ENCODE measurements around the gene STRA6. TPM values are rescaled to one million over a fixed set of nuclear protein-coding genes. Genes with fewer than 3 reads are reported as not detected.
"Not testable (repeated sequence)": the region's sequence is repeated elsewhere in the genome, so short reads cannot be mapped to it uniquely, and the experiment has no call there.

The STRA6 gene
- total RNA-seq, 1 experiment from 2014 or later: 0.54 TPM

DNA sequence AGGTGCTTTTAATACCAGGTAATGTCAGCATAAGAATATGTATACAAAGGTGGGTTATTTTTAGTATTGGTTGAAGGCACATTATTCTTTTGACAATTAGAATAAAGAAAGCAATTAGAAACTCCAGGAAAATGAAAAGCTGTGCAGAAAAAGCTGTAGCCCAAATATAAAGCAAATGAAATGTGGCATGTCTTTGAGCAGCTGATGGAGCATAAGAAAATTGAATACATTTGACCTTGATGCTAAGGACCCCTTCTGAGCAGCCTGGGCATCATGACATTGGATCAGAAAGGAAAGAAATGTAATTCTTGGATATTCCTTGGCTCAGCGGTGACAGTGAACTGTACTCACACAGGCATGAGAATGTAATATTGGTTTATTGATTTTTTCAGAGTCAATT is 37.1 kb downstream of the STRA6 start (continued):
- TF ChIP-seq JUND (IDR thresholded peaks at IDR 0.05): no peak
- no peak for TF ChIP-seq EZH2phosphoT487 (IDR thresholded peaks at IDR 0.05; ENCODE audit: borderline replicate concordance)

DNA sequence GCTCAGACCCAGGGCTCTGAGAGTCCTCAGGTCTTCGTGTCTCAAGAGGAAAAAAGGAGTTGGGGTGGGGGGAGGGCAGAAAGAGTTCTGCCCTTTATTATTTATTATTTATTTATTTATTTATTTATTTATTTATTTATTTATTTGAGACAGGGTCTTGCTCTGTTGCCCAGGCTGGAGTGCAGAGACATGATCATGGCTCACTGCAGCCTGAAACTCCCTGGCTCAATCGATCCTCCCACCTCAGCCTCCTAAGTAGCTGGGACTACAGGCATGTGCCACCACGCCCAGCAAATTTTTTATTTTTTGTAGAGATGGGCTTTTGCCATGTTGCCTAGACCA is 40.4 kb downstream of the STRA6 start:
- intact Hi-C loops (cut with micrococcal nuclease): not testable (repeated sequence)
- CTCF ChIA-PET: interaction anchor here (1.1 to 1.2 kb wide), 2 partner anchors 18 to 150 kb away, joined by 3 read pairs; no protein-coding TSS in a partner anchor

DNA sequence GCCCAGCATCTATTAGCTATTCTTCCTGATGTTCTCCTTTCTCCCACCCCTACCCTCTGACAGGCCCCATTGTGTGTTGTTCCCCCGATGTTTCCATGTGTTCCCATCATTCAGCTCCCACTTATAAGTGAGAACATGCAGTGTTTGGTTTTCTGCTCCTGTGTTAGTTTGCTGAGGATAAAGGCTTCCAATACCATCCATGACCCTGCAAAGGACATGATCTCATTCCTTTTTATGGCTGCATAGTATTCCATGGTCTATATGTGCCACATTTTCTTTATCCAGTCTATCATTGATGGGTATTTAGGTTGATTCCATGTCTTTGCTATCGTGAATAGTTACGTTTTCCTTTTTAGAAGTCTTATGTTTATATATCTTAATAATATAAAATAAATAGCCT is 42.2 kb downstream of the STRA6 start:
- H3K9me2 ChIP-seq (ENCODE audit: insufficient read depth); POLR2A ChIA-PET; CTCF ChIA-PET; DNase-seq (ENCODE audit: low read depth, low spot score); intact Hi-C loops (cut with micrococcal nuclease); H3K4me3 ChIP-seq (replicated peaks in 1 of 2; ENCODE audit: low read depth in 1 of 2, low read length in 2 of 2); BruUV-seq (replicated peaks); ATAC-seq; H2AFZ ChIP-seq (ENCODE audit: low read depth, low read length, poor library complexity, severe bottlenecking); H3K9ac ChIP-seq (ENCODE audit: low read length); H3K36me3 ChIP-seq (ENCODE audit: control insufficient read depth in 1 of 2, insufficient read depth in 2 of 2, low read length in 2 of 2); H3K9me3 ChIP-seq (ENCODE audit: control insufficient read depth in 1 of 2, insufficient read depth in 1 of 2, low read depth in 1 of 2, low read length in 2 of 2); H3K4me2 ChIP-seq (ENCODE audit: low read length); H3K4me1 ChIP-seq (ENCODE audit: control insufficient read depth in 1 of 2, insufficient read depth in 2 of 2, low read length in 2 of 2); H3K27me3 ChIP-seq (ENCODE audit: insufficient read depth, low read length); H3K79me2 ChIP-seq (ENCODE audit: insufficient read depth, low read length); RAD21 ChIA-PET (ENCODE audit: low non-redundant PET in 1 of 2, low total read pairs in 2 of 2, uncharacterized antibody in 2 of 2, unreplicated experiment in 2 of 2); H3K27ac ChIP-seq (ENCODE audit: low read depth, low read length); H4K20me1 ChIP-seq (ENCODE audit: insufficient read depth): not testable (repeated sequence)

More for the DNA sequence above, 40.4 kb downstream of the STRA6 start:
- H3K4me1 ChIP-seq (ENCODE audit: control insufficient read depth in 1 of 2, insufficient read depth in 2 of 2, low read length in 2 of 2); H3K27ac ChIP-seq (ENCODE audit: low read depth, low read length); H3K9ac ChIP-seq (ENCODE audit: low read length); H3K4me3 ChIP-seq (replicated peaks in 1 of 2; ENCODE audit: low read depth in 1 of 2, low read length in 2 of 2); POLR2A ChIA-PET; H3K9me3 ChIP-seq (ENCODE audit: control insufficient read depth in 1 of 2, insufficient read depth in 1 of 2, low read depth in 1 of 2, low read length in 2 of 2); H2AFZ ChIP-seq (ENCODE audit: low read depth, low read length, poor library complexity, severe bottlenecking); H3K4me2 ChIP-seq (ENCODE audit: low read length); H3K9me2 ChIP-seq (ENCODE audit: insufficient read depth); H3K79me2 ChIP-seq (ENCODE audit: insufficient read depth, low read length); DNase-seq (ENCODE audit: low read depth, low spot score); H4K20me1 ChIP-seq (ENCODE audit: insufficient read depth); H3K27me3 ChIP-seq (ENCODE audit: insufficient read depth, low read length); ATAC-seq; H3K36me3 ChIP-seq (ENCODE audit: control insufficient read depth in 1 of 2, insufficient read depth in 2 of 2, low read length in 2 of 2); RAD21 ChIA-PET (ENCODE audit: low non-redundant PET in 1 of 2, low total read pairs in 2 of 2, uncharacterized antibody in 2 of 2, unreplicated experiment in 2 of 2); BruUV-seq (replicated peaks): not testable (repeated sequence)

Measured in HCT116 (cell line).